NCI-H2107 (cell line): ENCODE results near the gene SAMD7.

Experiments
- DNase-seq: peaks from one replicate; lab custom pipeline; 2025; lab: John Stamatoyannopoulos, UW

Gene SAMD7

GRCh38 chr3:169966428-169966950, 55.1 kb downstream of the SAMD7 start, which contains the start of gene SEC62:
Gene SEC62 (plus strand): TSS chr3:169966807. CDS start chr3:169966823, 16 bp downstream.
- peak; percentile 99 for DNase-seq

GRCh38 chr3:169966951-169967915, 55.9 kb downstream of the SAMD7 start:
- DNase-seq, result peak; percentile 85

GRCh38 chr3:169968224-169968885, 57.0 kb downstream of the SAMD7 start:
- no peak for DNase-seq

GRCh38 chr3:169969174-169970095, 58.1 kb downstream of the SAMD7 start:
- no peak for DNase-seq

- no peak for DNase-seq
These were observed 59.5 kb downstream of the SAMD7 start for GRCh38 chr3:169970847-169971246.

- DNase-seq, result no peak
These were observed 60.1 kb downstream of the SAMD7 start for GRCh38 chr3:169971522-169971921.

GRCh38 chr3:169980055-169980454, 68.7 kb downstream of the SAMD7 start:
- no peak for DNase-seq

GRCh38 chr3:169984292-169984691, 72.9 kb downstream of the SAMD7 start:
- DNase-seq, result no peak
